Neuronal stem cell (in vitro differentiated cells): Measurements from ENCODE around the gene OR11L1. TPM values are rescaled to one million over a fixed set of nuclear protein-coding genes. Genes with fewer than 3 reads are reported as not detected.
A peak's percentile ranks its signal among the peaks of the same experiment; 100 is the strongest.

Experiments
- DNase-seq: peaks from one replicate; pipeline ENCODE4 v3.0.0-alpha.2; 2013; ENCODE audit warnings: low spot score
- H2AFZ ChIP-seq: one replicate; pipeline ENCODE4 v1.6.1; 2013; ENCODE audit warnings: mild to moderate bottlenecking, low read length, inconsistent platforms
- H2AK5ac ChIP-seq: 2 replicates; pipeline ENCODE4 v1.6.1; 2013; ENCODE audit warnings: low read depth, mild to moderate bottlenecking, inconsistent platforms, low read length, moderate library complexity, mixed read lengths
- H2BK120ac ChIP-seq: 2 replicates; pipeline ENCODE4 v1.6.1; 2013; ENCODE audit warnings: low read depth, mild to moderate bottlenecking, inconsistent platforms, low read length, moderate library complexity, mixed read lengths
- H2BK12ac ChIP-seq: one replicate; pipeline ENCODE4 v1.6.1; 2013; ENCODE audit warnings: low read length, inconsistent platforms
- H2BK15ac ChIP-seq: 2 replicates; pipeline ENCODE4 v1.6.1; 2013; ENCODE audit warnings: mild to moderate bottlenecking, low read length, inconsistent platforms, mixed read lengths
- H2BK5ac ChIP-seq: one replicate; pipeline ENCODE4 v1.6.1; 2013; ENCODE audit warnings: inconsistent platforms, mild to moderate bottlenecking, low read length, moderate library complexity
- H3K14ac ChIP-seq: one replicate; pipeline ENCODE4 v1.6.1; 2013; ENCODE audit warnings: low read length, inconsistent platforms
- H3K18ac ChIP-seq: 2 replicates; pipeline ENCODE4 v1.6.1; 2013; ENCODE audit warnings: low read length, inconsistent platforms
- H3K23ac ChIP-seq: 2 replicates; pipeline ENCODE4 v1.6.1; 2013; ENCODE audit warnings: low read depth, mild to moderate bottlenecking, mixed read lengths, low read length, inconsistent platforms; ENCODE audit not compliant: poor library complexity
- H3K27ac ChIP-seq: replicated peaks from 3 replicates; pipeline ENCODE4 v1.5.1; 2013; ENCODE audit warnings: low read length, inconsistent platforms
- H3K27me3 ChIP-seq, 3 experiments: 2 replicates each; pipeline ENCODE4 v1.6.1; 2013; ENCODE audit warnings: low read length in 3 of 3, mild to moderate bottlenecking in 2 of 3, inconsistent platforms in 1 of 3, low read depth in 1 of 3, mixed read lengths in 1 of 3, moderate library complexity in 1 of 3; ENCODE audit not compliant: control insufficient read depth in 3 of 3, insufficient read depth in 3 of 3
- H3K36me3 ChIP-seq, 2 donors: replicated peaks in 1 of 2; 2 replicates each; pipeline ENCODE4 v1.6.1; 2013; ENCODE audit warnings: low read length in 2 of 2; ENCODE audit not compliant: control insufficient read depth in 2 of 2, insufficient read depth in 2 of 2
- H3K4ac ChIP-seq: 2 replicates; pipeline ENCODE4 v1.6.1; 2013; ENCODE audit warnings: inconsistent platforms, mild to moderate bottlenecking, low read length, moderate library complexity
- H3K4me1 ChIP-seq, 2 donors: 1 replicate in 1 of 2; 2 replicates in 1 of 2; pipeline ENCODE4 v1.6.1; 2013; ENCODE audit warnings: low read length in 2 of 2, low read depth in 1 of 2; ENCODE audit not compliant: control insufficient read depth in 2 of 2, insufficient read depth in 1 of 2
- H3K4me2 ChIP-seq: one replicate; pipeline ENCODE4 v1.6.1; 2013; ENCODE audit warnings: mild to moderate bottlenecking, low read length, inconsistent platforms; ENCODE audit not compliant: insufficient read depth, poor library complexity, severe bottlenecking
- H3K4me3 ChIP-seq, 2 donors: 2 replicates each; pipeline ENCODE4 v1.5.1; 2013; ENCODE audit warnings: low read length in 2 of 2, mild to moderate bottlenecking in 2 of 2, inconsistent platforms in 1 of 2, moderate library complexity in 1 of 2
- H3K79me1 ChIP-seq: one replicate; pipeline ENCODE4 v1.6.1; 2013; ENCODE audit warnings: low read depth, mild to moderate bottlenecking, inconsistent platforms, low read length, moderate library complexity
- H3K9ac ChIP-seq: one replicate; pipeline ENCODE4 v1.6.1; 2013; ENCODE audit warnings: mild to moderate bottlenecking, low read depth, low read length, inconsistent platforms; ENCODE audit not compliant: poor library complexity
- H3K9me3 ChIP-seq, 2 donors: replicated peaks in 1 of 2; 2 replicates each; pipeline versions ENCODE3 to v1.6.1; 2013; ENCODE audit warnings: low read length in 2 of 2, mild to moderate bottlenecking in 2 of 2, inconsistent platforms in 1 of 2, low read depth in 1 of 2, mixed read lengths in 1 of 2, moderate library complexity in 1 of 2; ENCODE audit not compliant: control insufficient read depth in 2 of 2, insufficient read depth in 1 of 2
- H4K8ac ChIP-seq: one replicate; pipeline ENCODE4 v1.6.1; 2013; ENCODE audit warnings: low read depth, mild to moderate bottlenecking, inconsistent platforms, low read length, moderate library complexity
- H4K91ac ChIP-seq: one replicate; pipeline ENCODE4 v1.6.1; 2013; ENCODE audit warnings: low read length, low read depth, mild to moderate bottlenecking, inconsistent platforms; ENCODE audit not compliant: poor library complexity
- WGBS, 2 donors: extraction: QIAGEN DNeasy Blood & Tissue Kit; methylation state at CpG; one replicate each; pipeline ENCODE4 v1.1.7; 2013; ENCODE audit warnings: missing lambda C conversion rate in 2 of 2, mixed read lengths in 1 of 2; ENCODE audit not compliant: insufficient read length in 2 of 2, insufficient replicate concordance in 1 of 2; ENCODE audit errors: extremely low coverage in 2 of 2; 5-methylcytosine and 5-hydroxymethylcytosine counted together
- polyA plus RNA-seq, 2 experiments: library from polyadenylated mRNA; stranded (reverse); fragments of 200-250 nt; gene quantifications; one replicate each; pipeline ENCODE4 v1.2.3, GENCODE V29; 2013

The OR11L1 gene
- not detected for polyA plus RNA-seq (2013, experiment 1 of 2)
- not detected for polyA plus RNA-seq (2013, experiment 2 of 2)

GRCh38 chr1:247841796-247842195 lies at the start of gene OR11L1:
Gene OR11L1, minus strand, starts transcription at chr1:247841896. Its CDS starts 0 bp downstream, at chr1:247841896.
- H3K27ac ChIP-seq, result no peak within 1 kb of the TSS
- no peak for DNase-seq
- H3K36me3 ChIP-seq, result no peaks in the 10 kb centered on the region
- H3K4me1 ChIP-seq, result no peaks in the 10 kb centered on the region
- H2AFZ ChIP-seq, result no peak within 1 kb of the TSS
- H2BK5ac ChIP-seq, result no peak within 1 kb of the TSS
- H4K91ac ChIP-seq, result no peak within 1 kb of the TSS
- H2AK5ac ChIP-seq, result peak within 1 kb of the TSS; percentile 18
- H3K9me3 ChIP-seq, result peaks cover 0 to 2% of the 10 kb centered on the region in 2 donors
- no peak within 1 kb of the TSS for H4K8ac ChIP-seq
- H3K18ac ChIP-seq, result peak within 1 kb of the TSS; percentile 48
- no peak within 1 kb of the TSS for H2BK15ac ChIP-seq
- peak within 1 kb of the TSS in 1 of 2 donors; percentile 42 for H3K4me3 ChIP-seq
- no peak within 1 kb of the TSS for H3K14ac ChIP-seq
- H3K4ac ChIP-seq, result peak within 1 kb of the TSS; percentile 17
- WGBS, 2 donors, result no CpG with 5 or more reads among the region's 2 CpGs
- H3K79me1 ChIP-seq, result no peaks in the 10 kb centered on the region
- no peak within 1 kb of the TSS for H3K4me2 ChIP-seq
- H3K23ac ChIP-seq, result no peak within 1 kb of the TSS
- no peaks in the 10 kb centered on the region for H3K27me3 ChIP-seq
- no peak within 1 kb of the TSS for H2BK120ac ChIP-seq
- no peak within 1 kb of the TSS for H2BK12ac ChIP-seq
- no peak within 1 kb of the TSS for H3K9ac ChIP-seq

DNA sequence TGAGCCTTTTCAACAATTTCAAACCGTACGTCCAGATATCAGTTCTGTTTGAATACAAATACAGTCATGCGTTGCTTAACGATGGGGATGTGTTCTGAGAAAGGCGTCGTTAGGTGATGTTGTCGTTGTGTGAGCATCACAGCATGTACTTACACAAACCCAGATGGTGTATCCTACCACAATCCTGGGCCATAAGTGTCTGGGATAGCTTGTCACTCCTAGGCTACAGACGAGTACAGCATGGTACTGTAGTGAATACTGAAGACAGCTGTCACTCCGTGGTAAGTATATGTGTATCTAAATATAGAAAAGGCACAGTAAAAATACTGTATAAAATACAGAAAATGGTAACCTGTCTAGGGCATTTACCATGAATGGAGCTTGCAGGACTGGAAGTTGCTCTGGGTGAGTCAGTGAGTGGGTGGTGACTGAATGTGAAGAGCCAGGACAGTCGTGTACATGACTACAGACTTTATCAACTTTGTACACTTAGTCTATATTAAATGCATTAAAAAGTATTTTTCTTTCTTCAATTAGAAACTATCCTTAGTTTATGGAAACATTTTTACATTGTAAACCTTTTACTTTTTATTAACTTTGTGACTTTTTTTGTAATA lies 43.2 kb upstream of the OR11L1 start:
- no peak for DNase-seq
- no peaks in the 10 kb centered on the region for H3K27me3 ChIP-seq
- H2AFZ ChIP-seq, result no peak overlapping the region
- H3K23ac ChIP-seq, result no peak overlapping the region
- no peak overlapping the region for H2BK12ac ChIP-seq
- WGBS, 2 donors, result no CpG with 5 or more reads among the region's 10 CpGs
- H3K14ac ChIP-seq, result no peak overlapping the region
- no peak overlapping the region for H2BK15ac ChIP-seq
- H3K4me3 ChIP-seq, result no peak overlapping the region
- H3K4ac ChIP-seq, result no peak overlapping the region
- no peak overlapping the region for H3K18ac ChIP-seq
- no peak overlapping the region for H4K91ac ChIP-seq
- H2AK5ac ChIP-seq, result no peak overlapping the region
- no peak overlapping the region for H2BK5ac ChIP-seq
- H3K4me1 ChIP-seq, result no peaks in the 10 kb centered on the region
- no peak overlapping the region for H3K9ac ChIP-seq
- no peaks in the 10 kb centered on the region for H3K79me1 ChIP-seq
- no peak overlapping the region for H3K4me2 ChIP-seq
- no peaks in the 10 kb centered on the region for H3K36me3 ChIP-seq
- H3K9me3 ChIP-seq, result no peaks in the 10 kb centered on the region
- no peak overlapping the region for H3K27ac ChIP-seq
- no peak overlapping the region for H4K8ac ChIP-seq
- H2BK120ac ChIP-seq, result no peak overlapping the region

- no peak overlapping the region for H2AFZ ChIP-seq
- H3K9me3 ChIP-seq, result no peaks in the 10 kb centered on the region
- no peak for DNase-seq
Observed at GRCh38 chr1:247883346-247883745, 41.6 kb upstream of the OR11L1 start.

GRCh38 chr1:247865416-247865815 lies 23.7 kb upstream of the OR11L1 start:
- no peak overlapping the region for H2AK5ac ChIP-seq
- H4K8ac ChIP-seq, result no peak overlapping the region
- DNase-seq, result no peak
- H2BK120ac ChIP-seq, result no peak overlapping the region
- H3K36me3 ChIP-seq, result no peaks in the 10 kb centered on the region
- no peak overlapping the region for H4K91ac ChIP-seq
- no peaks in the 10 kb centered on the region for H3K4me1 ChIP-seq
- H3K4me3 ChIP-seq, result no peak overlapping the region
- H3K79me1 ChIP-seq, result no peaks in the 10 kb centered on the region
- WGBS, 2 donors, result no CpG with 5 or more reads among the region's 6 CpGs
- H3K23ac ChIP-seq, result no peak overlapping the region
- no peak overlapping the region for H3K18ac ChIP-seq
- no peak overlapping the region for H2AFZ ChIP-seq
- H3K27me3 ChIP-seq, result no peaks in the 10 kb centered on the region
- no peak overlapping the region for H3K27ac ChIP-seq
- H2BK15ac ChIP-seq, result no peak overlapping the region
- no peak overlapping the region for H3K9ac ChIP-seq
- no peak overlapping the region for H3K4ac ChIP-seq
- no peak overlapping the region for H3K14ac ChIP-seq
- H3K4me2 ChIP-seq, result no peak overlapping the region
- peaks cover 0 to 2% of the 10 kb centered on the region in 2 donors for H3K9me3 ChIP-seq
- no peak overlapping the region for H2BK12ac ChIP-seq
- no peak overlapping the region for H2BK5ac ChIP-seq

More at GRCh38 chr1:247883346-247883745, 41.6 kb upstream of the OR11L1 start:
- peak overlapping the region; percentile 7 for H3K18ac ChIP-seq
- H3K4ac ChIP-seq, result no peak overlapping the region
- H3K79me1 ChIP-seq, result no peaks in the 10 kb centered on the region
- H3K27me3 ChIP-seq, result no peaks in the 10 kb centered on the region
- H3K36me3 ChIP-seq, result no peaks in the 10 kb centered on the region
- H2AK5ac ChIP-seq, result no peak overlapping the region
- no peak overlapping the region for H2BK120ac ChIP-seq
- no peak overlapping the region for H3K14ac ChIP-seq
- WGBS, 2 donors, result no CpG with 5 or more reads among the region's 9 CpGs
- no peaks in the 10 kb centered on the region for H3K4me1 ChIP-seq
- H3K27ac ChIP-seq, result no peak overlapping the region
- no peak overlapping the region for H2BK5ac ChIP-seq
- H3K4me2 ChIP-seq, result no peak overlapping the region
- H3K9ac ChIP-seq, result peak overlapping the region; percentile 47
- H2BK12ac ChIP-seq, result no peak overlapping the region
- no peak overlapping the region for H4K91ac ChIP-seq
- no peak overlapping the region for H4K8ac ChIP-seq
- H3K23ac ChIP-seq, result no peak overlapping the region
- no peak overlapping the region for H3K4me3 ChIP-seq
- no peak overlapping the region for H2BK15ac ChIP-seq
